ENCODE results near the gene SDC1.
"Not testable (repeated sequence)": the region's sequence is repeated elsewhere in the genome, so short reads cannot be mapped to it uniquely, and the experiment has no call there.

Gene SDC1, protein sequence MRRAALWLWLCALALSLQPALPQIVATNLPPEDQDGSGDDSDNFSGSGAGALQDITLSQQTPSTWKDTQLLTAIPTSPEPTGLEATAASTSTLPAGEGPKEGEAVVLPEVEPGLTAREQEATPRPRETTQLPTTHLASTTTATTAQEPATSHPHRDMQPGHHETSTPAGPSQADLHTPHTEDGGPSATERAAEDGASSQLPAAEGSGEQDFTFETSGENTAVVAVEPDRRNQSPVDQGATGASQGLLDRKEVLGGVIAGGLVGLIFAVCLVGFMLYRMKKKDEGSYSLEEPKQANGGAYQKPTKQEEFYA

DNA sequence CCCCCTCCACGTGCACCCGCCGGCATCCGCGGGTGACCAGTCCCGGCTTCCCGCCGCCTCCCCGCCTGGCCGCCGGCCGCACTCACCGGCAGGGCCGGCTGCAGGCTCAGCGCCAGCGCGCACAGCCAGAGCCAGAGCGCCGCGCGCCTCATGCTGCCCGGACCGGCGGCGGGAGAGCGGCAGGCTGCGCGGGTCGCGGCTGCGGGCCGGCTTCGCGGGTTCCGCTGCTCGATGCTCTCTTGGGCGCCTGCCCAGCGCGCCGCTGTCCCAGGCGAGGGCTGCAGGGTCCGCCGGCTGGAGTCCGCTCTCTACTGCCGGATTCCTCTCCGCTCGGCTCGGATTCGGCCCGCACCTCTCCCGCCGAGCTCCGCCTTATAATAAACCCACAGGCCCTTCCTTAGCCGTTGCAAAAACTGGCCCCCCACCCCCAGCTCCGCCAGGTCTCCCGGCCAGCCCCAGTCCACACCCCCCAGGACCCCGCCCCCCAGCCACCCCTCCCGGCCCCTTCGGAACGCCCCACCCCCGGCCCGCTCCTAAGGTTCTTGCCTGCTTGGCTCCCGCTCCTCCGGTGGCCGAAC, at the start of gene SDC1:
Gene SDC1, minus strand, starts transcription at position 415 of the 578 bp plus-strand sequence. Its CDS starts 263 bp downstream, at position 152.
- H3K36me3 ChIP-seq (ENCODE audit: insufficient read depth, low read length) = no peaks in the 10 kb centered on the region
- no peak for TF ChIP-seq FOXP2 (optimal IDR thresholded peaks at IDR 0.05; ENCODE audit: control extremely low read depth, extremely low read length, insufficient read depth)
- TF ChIP-seq POLR2AphosphoS5 (IDR thresholded peaks at IDR 0.05; ENCODE audit: borderline replicate concordance, low read depth, low read length) = no peak
- no peak for TF ChIP-seq EZH2 (IDR thresholded peaks at IDR 0.05)
- no peaks in the 10 kb centered on the region for H3K9me3 ChIP-seq (ENCODE audit: low read depth, low read length)
- H3K27ac ChIP-seq = no peak within 1 kb of the TSS
- H3K4me3 ChIP-seq = peak within 1 kb of the TSS; percentile 82
- DNase-seq (ENCODE audit: low read depth, low spot score) = no peak
- H3K9ac ChIP-seq (ENCODE audit: insufficient read length) = peak within 1 kb of the TSS; percentile 37

DNA sequence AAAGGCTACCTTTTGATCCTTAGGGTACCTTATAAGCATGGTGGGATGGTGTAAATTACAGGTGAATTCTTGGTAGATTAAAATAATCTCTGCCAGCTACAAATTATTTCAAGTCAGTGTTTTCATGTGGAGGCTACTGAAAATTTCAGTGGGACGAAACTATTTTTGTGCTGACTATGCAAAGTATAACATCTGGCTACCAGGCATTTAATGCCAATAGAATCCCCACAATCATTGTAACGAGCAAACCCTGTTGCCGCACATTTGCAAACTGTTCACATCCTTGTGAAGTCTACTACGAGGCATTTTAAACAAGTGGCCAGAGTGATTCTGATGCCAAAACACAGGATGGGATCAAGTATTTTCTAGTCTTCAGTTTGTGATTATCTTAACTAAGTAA, 48.1 kb upstream of the SDC1 start:
- H3K36me3 ChIP-seq (ENCODE audit: insufficient read depth, low read length) = peaks cover 69% of the 10 kb centered on the region
- peak overlapping the region; percentile 60; the same call in 1 of the 2 replicates for H3K27ac ChIP-seq
- no peak for DNase-seq (ENCODE audit: low read depth, low spot score)
- no peaks in the 10 kb centered on the region for H3K9me3 ChIP-seq (ENCODE audit: low read depth, low read length)
- TF ChIP-seq FOXP2 (optimal IDR thresholded peaks at IDR 0.05; ENCODE audit: control extremely low read depth, extremely low read length, insufficient read depth) = no peak
- TF ChIP-seq POLR2AphosphoS5 (IDR thresholded peaks at IDR 0.05; ENCODE audit: borderline replicate concordance, low read depth, low read length) = no peak
- no peak for TF ChIP-seq EZH2 (IDR thresholded peaks at IDR 0.05)
- H3K4me3 ChIP-seq = no peak overlapping the region
- no peak overlapping the region for H3K9ac ChIP-seq (ENCODE audit: insufficient read length)

DNA sequence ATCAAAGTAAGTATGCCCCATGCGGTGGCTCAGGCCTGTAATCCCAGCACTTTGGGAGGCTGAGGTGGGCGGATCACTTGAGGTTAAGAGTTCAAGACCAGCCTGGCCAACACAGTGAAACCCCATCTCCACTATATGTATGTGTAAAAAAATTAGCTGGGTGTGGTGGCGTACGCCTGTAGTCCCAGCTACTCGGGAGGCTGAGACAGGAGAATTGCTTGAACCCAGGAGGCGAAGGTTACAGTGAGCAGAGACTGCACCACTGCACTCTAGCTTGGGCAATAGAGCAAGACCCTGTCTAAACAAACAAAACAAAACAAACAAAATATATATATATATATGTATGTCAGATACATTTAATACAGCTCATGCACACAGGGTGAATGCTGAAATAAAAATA, 43.4 kb upstream of the SDC1 start:
- H3K4me3 ChIP-seq; H3K9ac ChIP-seq (ENCODE audit: insufficient read length); DNase-seq (ENCODE audit: low read depth, low spot score); H3K9me3 ChIP-seq (ENCODE audit: low read depth, low read length); H3K27ac ChIP-seq: not testable (repeated sequence)
- peaks cover 72% of the 10 kb centered on the region for H3K36me3 ChIP-seq (ENCODE audit: insufficient read depth, low read length)

DNA sequence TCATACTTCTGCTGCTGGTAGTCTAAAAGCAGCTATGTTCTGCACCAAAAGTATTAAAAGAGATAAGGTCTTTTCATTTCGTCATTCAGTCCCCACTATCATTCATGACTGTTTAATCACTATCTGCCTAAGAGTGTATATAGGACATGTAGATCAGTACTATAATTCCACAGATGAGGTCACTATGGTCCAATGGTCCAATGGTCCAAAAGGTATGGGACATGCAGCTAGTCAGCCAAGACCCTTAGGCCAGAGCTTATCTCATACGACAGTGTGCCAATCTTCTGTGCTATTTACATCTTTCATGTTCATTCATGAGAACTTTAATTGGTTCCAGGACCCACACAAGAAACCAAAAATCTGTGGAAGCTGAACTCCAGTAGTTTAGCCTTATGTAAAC, 42.6 kb upstream of the SDC1 start:
- Histone ChIP-seq H3K36me3 (ENCODE audit: insufficient read depth, low read length) (peaks cover 75% of the 10 kb centered on the region), H3K4me3 (no peak overlapping the region), H3K27ac (no peak overlapping the region), H3K9me3 (ENCODE audit: low read depth, low read length) (no peaks in the 10 kb centered on the region), H3K9ac (ENCODE audit: insufficient read length) (no peak overlapping the region)
- DNase-seq (ENCODE audit: low read depth, low spot score) = no peak
- TF ChIP-seq EZH2 (IDR thresholded peaks at IDR 0.05) = no peak
- no peak for TF ChIP-seq POLR2AphosphoS5 (IDR thresholded peaks at IDR 0.05; ENCODE audit: borderline replicate concordance, low read depth, low read length)
- TF ChIP-seq FOXP2 (optimal IDR thresholded peaks at IDR 0.05; ENCODE audit: control extremely low read depth, extremely low read length, insufficient read depth) = no peak

DNA sequence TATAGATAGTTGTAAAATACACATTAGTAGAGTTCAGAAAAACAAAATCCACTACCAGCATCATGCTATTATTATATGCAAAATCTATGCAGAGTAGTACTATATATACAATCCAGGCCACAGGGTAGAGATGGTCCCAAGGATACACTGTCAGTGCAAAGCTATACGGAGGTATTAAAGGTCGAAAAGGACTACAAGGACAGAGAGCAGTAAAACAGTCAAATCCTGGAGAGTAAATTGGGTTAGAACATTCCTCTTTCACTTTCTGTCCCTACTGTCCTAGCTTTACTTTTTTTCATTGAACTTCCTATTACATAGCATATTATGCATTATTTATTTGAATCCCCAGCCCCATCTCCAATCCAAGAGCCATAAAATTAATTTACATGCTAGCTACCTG, 39.7 kb upstream of the SDC1 start:
- no peak overlapping the region for H3K4me3 ChIP-seq
- TF ChIP-seq EZH2 (IDR thresholded peaks at IDR 0.05) (no peak), FOXP2 (optimal IDR thresholded peaks at IDR 0.05; ENCODE audit: control extremely low read depth, extremely low read length, insufficient read depth) (no peak), POLR2AphosphoS5 (IDR thresholded peaks at IDR 0.05; ENCODE audit: borderline replicate concordance, low read depth, low read length) (no peak)
- H3K9ac ChIP-seq (ENCODE audit: insufficient read length) = no peak overlapping the region
- H3K9me3 ChIP-seq (ENCODE audit: low read depth, low read length) = no peaks in the 10 kb centered on the region
- peaks cover 84% of the 10 kb centered on the region for H3K36me3 ChIP-seq (ENCODE audit: insufficient read depth, low read length)
- no peak overlapping the region for H3K27ac ChIP-seq
- DNase-seq (ENCODE audit: low read depth, low spot score) = no peak

DNA sequence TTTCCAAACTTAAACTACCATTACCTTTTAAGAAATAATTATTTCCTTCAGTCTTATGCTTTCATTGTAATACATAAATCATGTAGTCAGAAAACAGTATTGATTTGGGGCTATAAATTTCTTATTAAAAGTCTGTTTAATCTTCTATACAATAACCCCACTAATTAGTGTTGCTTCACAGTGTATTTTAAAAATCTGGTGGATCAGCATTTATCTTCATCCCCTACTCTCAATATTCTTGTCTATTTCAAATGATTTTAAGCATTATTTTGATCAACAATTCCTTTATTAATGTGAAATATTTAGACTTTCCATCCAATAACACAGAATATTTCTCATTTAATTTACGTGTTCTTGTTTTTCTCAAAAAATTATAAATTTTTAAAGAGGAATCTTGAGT, 32.5 kb upstream of the SDC1 start:
- TF ChIP-seq FOXP2 (optimal IDR thresholded peaks at IDR 0.05; ENCODE audit: control extremely low read depth, extremely low read length, insufficient read depth) (no peak), EZH2 (IDR thresholded peaks at IDR 0.05) (no peak), POLR2AphosphoS5 (IDR thresholded peaks at IDR 0.05; ENCODE audit: borderline replicate concordance, low read depth, low read length) (no peak)
- Histone ChIP-seq H3K36me3 (ENCODE audit: insufficient read depth, low read length) (peaks cover 96% of the 10 kb centered on the region), H3K9me3 (ENCODE audit: low read depth, low read length) (no peaks in the 10 kb centered on the region), H3K4me3 (no peak overlapping the region), H3K27ac (0 out of 2 replicates have a peak overlapping the region, but pooled peaks have one; percentile 25), H3K9ac (ENCODE audit: insufficient read length) (no peak overlapping the region)
- no peak for DNase-seq (ENCODE audit: low read depth, low spot score)

DNA sequence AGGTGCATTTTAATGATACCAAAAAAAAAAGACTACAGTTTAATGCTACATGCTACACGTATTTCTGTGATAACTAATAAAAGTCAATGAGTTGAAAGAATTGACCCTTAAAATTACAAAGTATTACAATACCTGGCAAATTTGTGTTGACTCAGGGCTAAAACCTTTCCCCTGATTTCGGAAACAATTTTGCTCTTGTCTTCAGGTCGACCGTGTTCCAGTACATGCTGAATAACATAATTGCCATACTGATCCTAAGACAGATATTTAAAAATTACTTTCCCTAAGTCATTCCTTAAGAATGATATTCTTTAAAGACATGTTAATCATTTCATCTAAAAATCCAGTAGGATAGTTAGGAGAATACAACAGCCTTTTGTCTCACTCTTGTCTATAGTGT, 29.8 kb upstream of the SDC1 start:
- no peak for DNase-seq (ENCODE audit: low read depth, low spot score)

DNA sequence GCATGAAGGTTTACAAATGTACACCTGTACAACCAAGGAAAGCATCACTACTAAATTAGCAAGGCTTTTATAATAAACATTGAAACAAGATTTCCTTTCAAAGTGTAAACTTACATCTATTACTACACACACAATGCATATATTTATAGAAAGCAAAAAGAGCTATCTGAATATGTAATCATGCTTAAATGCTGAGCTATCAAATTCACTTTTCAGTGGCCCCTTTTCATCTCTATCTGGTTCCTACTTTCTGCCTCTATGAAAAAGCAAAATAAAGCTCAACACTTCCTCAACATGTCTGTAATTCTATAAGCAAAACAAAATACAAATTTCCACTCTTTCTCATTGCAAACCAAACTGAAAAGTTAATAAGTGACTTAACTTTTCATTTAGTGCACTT, 25.5 kb upstream of the SDC1 start:
- Histone ChIP-seq H3K9me3 (ENCODE audit: low read depth, low read length) (no peaks in the 10 kb centered on the region), H3K36me3 (ENCODE audit: insufficient read depth, low read length) (peaks cover 88% of the 10 kb centered on the region), H3K9ac (ENCODE audit: insufficient read length) (no peak overlapping the region), H3K4me3 (no peak overlapping the region), H3K27ac (peak overlapping the region; percentile 58; the same call in 1 of the 2 replicates)
- no peak for TF ChIP-seq EZH2 (IDR thresholded peaks at IDR 0.05)
- no peak for TF ChIP-seq FOXP2 (optimal IDR thresholded peaks at IDR 0.05; ENCODE audit: control extremely low read depth, extremely low read length, insufficient read depth)
- TF ChIP-seq POLR2AphosphoS5 (IDR thresholded peaks at IDR 0.05; ENCODE audit: borderline replicate concordance, low read depth, low read length) = no peak
- no peak for DNase-seq (ENCODE audit: low read depth, low spot score)

More for the DNA sequence above, 29.8 kb upstream of the SDC1 start:
- no peak overlapping the region for H3K9ac ChIP-seq (ENCODE audit: insufficient read length)
- TF ChIP-seq POLR2AphosphoS5 (IDR thresholded peaks at IDR 0.05; ENCODE audit: borderline replicate concordance, low read depth, low read length) (no peak), EZH2 (IDR thresholded peaks at IDR 0.05) (no peak), FOXP2 (optimal IDR thresholded peaks at IDR 0.05; ENCODE audit: control extremely low read depth, extremely low read length, insufficient read depth) (no peak)
- H3K9me3 ChIP-seq (ENCODE audit: low read depth, low read length) = no peaks in the 10 kb centered on the region
- H3K4me3 ChIP-seq = no peak overlapping the region
- peaks cover 96% of the 10 kb centered on the region for H3K36me3 ChIP-seq (ENCODE audit: insufficient read depth, low read length)
- no peak overlapping the region for H3K27ac ChIP-seq

Measured in SK-N-MC (cell line).